ENCODE measurements around the gene NDUFB2.

DNA sequence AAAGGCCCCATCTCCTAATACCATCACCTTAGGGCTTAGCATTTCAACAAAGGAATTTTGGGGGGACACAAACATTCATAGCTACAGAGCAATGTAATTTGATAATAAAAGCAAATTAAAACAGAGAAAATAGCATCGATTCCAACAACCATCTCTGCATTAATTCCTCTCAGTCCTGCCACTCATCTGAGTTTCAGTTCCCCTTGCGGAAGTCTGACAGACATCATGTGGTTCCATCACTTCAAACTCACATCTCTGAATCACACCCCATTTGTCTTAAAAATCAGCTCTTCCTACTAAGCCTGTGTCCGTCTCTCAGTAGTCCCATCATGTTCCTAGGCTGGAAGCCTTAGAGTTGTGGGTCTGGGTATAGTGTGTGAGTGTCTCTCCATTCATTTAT is 20.2 kb upstream of the NDUFB2 start:
- TF ChIP-seq CTCF (IDR thresholded peaks at IDR 0.05; ENCODE audit: low read depth, low read length, poor library complexity, severe bottlenecking) (no peak), EZH2phosphoT487 (IDR thresholded peaks at IDR 0.05; ENCODE audit: borderline replicate concordance, low read length) (no peak)
